Measurements from ENCODE around the gene NLRC4. TPM values are rescaled to one million over a fixed set of nuclear protein-coding genes. Genes with fewer than 3 reads are reported as not detected.

The NLRC4 gene
- total and polyA plus RNA-seq, 9 of the 15 experiments (the other 6 are each of a cell fraction or from before 2014, with no cell fraction given): 0.03 to 0.18 (median 0.06) TPM; not detected in 2

GRCh38 chr2:32272279-32272678 is 7.6 kb upstream of the NLRC4 start:
- H3K4me3 ChIP-seq: no peak overlapping the region
- TF ChIP-seq GABPA (tag; conservative IDR thresholded peaks at IDR 0.05; ENCODE audit: low read depth): no peak
- no peak for TF ChIP-seq JUND (IDR thresholded peaks at IDR 0.05; ENCODE audit: borderline replicate concordance, low read depth, low read length)
- TF ChIP-seq JUND (tag; IDR thresholded peaks at IDR 0.05; ENCODE audit: borderline replicate concordance, low read depth, low read length): no peak
- no peak for TF ChIP-seq CTBP1 (IDR thresholded peaks at IDR 0.05; ENCODE audit: borderline replicate concordance)
- no peak for TF ChIP-seq ZNF561 (CRISPR knock-in tag; conservative IDR thresholded peaks at IDR 0.05)
- TF ChIP-seq ZBTB1 (CRISPR knock-in tag; IDR thresholded peaks at IDR 0.05; ENCODE audit: borderline replicate concordance, low read depth): no peak
- WGBS (ENCODE audit: insufficient coverage, low coverage, missing lambda C conversion rate): 13% methylated on average over 3 of the region's 3 CpGs
- no peaks in the 10 kb centered on the region for H3K9me1 ChIP-seq (ENCODE audit: control insufficient read depth, insufficient read depth, low read length)
- H3K27ac ChIP-seq (ENCODE audit: extremely low read depth, low read depth, low read length): no peak overlapping the region
- in situ Hi-C loops (cut with MboI) (no loop called here), intact Hi-C loops (cut with micrococcal nuclease) (no loop called here)
- peaks cover 4 to 11% of the 10 kb centered on the region in 2 experiments; a peak in 4 of 5 replicates for H3K4me1 ChIP-seq (replicated peaks in 1 of 2; ENCODE audit: control insufficient read depth in 2 of 2, insufficient read depth in 2 of 2, low read length in 2 of 2)
- ChIA-PET POLR2A (interaction anchor here (1.0 to 1.4 kb wide), 2 partner anchors 10 to 12 kb away, joined by 3 to 7 read pairs; no protein-coding TSS in a partner anchor), CTCF (ENCODE audit: low intra/inter-chr PET ratio) (no interaction called here)
- H4K20me1 ChIP-seq (replicated peaks; ENCODE audit: control insufficient read depth, insufficient read depth, low read length): no peaks in the 10 kb centered on the region
- FAIRE-seq (no peak), ATAC-seq (no peak), DNase-seq (ENCODE audit: extremely low read depth in 1 of 4, low spot score in 3 of 4) (no peak)
- no peaks in the 10 kb centered on the region; the same call in 2 of the 3 replicates for H3K79me2 ChIP-seq (ENCODE audit: control insufficient read depth, insufficient read depth, low read length)
- BruUV-seq (replicated peaks): no TSS peak
- no peaks in the 10 kb centered on the region for H3K27me3 ChIP-seq (ENCODE audit: control insufficient read depth in 2 of 2, insufficient read depth in 2 of 2, low read length in 2 of 2)
- no peak overlapping the region for H3K9ac ChIP-seq (ENCODE audit: insufficient read depth in 1 of 2, low read depth in 2 of 2, low read length in 2 of 2)
- peak overlapping the region; percentile 36; the same call in 1 of the 2 replicates for H2AFZ ChIP-seq (ENCODE audit: low read depth, low read length)
- no peak overlapping the region for H3K4me2 ChIP-seq (ENCODE audit: insufficient read depth, low read length)
- H3K36me3 ChIP-seq (ENCODE audit: control insufficient read depth, insufficient read depth, low read length): no peaks in the 10 kb centered on the region
- H3K9me3 ChIP-seq (replicated peaks; ENCODE audit: control insufficient read depth, insufficient read depth, low read depth, low read length): no peaks in the 10 kb centered on the region

DNA sequence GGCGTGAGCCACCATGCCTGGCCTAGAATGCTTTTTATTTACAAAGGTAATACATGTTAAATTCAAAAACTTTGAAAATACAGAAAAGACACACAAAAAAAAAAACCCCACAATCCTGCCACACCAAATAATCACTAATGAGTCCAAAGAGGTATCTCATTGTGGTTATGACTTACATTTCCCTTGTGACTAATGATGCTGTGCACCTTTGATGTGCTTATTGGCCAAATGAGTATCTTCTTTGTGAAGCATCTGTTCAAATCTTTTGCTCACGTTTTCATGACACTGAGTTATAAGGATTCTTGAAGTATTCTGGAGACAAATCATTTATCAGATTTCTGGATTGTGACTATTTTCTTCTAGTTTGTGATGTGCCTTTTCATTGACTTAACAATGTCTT is 6.4 kb upstream of the NLRC4 start:
- Histone ChIP-seq H3K27me3 (ENCODE audit: control insufficient read depth in 2 of 2, insufficient read depth in 2 of 2, low read length in 2 of 2) (no peaks in the 10 kb centered on the region), H3K4me2 (ENCODE audit: insufficient read depth, low read length) (no peak overlapping the region), H3K4me3 (no peak overlapping the region), H3K9me3 (replicated peaks; ENCODE audit: control insufficient read depth, insufficient read depth, low read depth, low read length) (no peaks in the 10 kb centered on the region), H3K9ac (ENCODE audit: insufficient read depth in 1 of 2, low read depth in 2 of 2, low read length in 2 of 2) (no peak overlapping the region), H3K9me1 (ENCODE audit: control insufficient read depth, insufficient read depth, low read length) (no peaks in the 10 kb centered on the region), H3K4me1 (replicated peaks in 1 of 2; ENCODE audit: control insufficient read depth in 2 of 2, insufficient read depth in 2 of 2, low read length in 2 of 2) (peaks cover 4 to 11% of the 10 kb centered on the region in 2 experiments; a peak in 4 of 5 replicates), H3K79me2 (ENCODE audit: control insufficient read depth, insufficient read depth, low read length) (no peaks in the 10 kb centered on the region), H4K20me1 (replicated peaks; ENCODE audit: control insufficient read depth, insufficient read depth, low read length) (no peaks in the 10 kb centered on the region), H3K27ac (ENCODE audit: extremely low read depth, low read depth, low read length) (no peak overlapping the region), H2AFZ (ENCODE audit: low read depth, low read length) (no peak overlapping the region), H3K36me3 (ENCODE audit: control insufficient read depth, insufficient read depth, low read length) (no peaks in the 10 kb centered on the region)
- in situ Hi-C loops (cut with MboI) (no loop called here), intact Hi-C loops (cut with micrococcal nuclease) (no loop called here)
- DNase-seq (ENCODE audit: extremely low read depth in 1 of 4, low spot score in 3 of 4) (no peak), FAIRE-seq (no peak), ATAC-seq (no peak)
- 17% methylated on average over 2 of the region's 2 CpGs for WGBS (ENCODE audit: insufficient coverage, low coverage, missing lambda C conversion rate)
- no TSS peak for BruUV-seq (replicated peaks)
- ChIA-PET CTCF (ENCODE audit: low intra/inter-chr PET ratio) (no interaction called here), POLR2A (no interaction called here)
- TF ChIP-seq MYC (IDR thresholded peaks at IDR 0.05; ENCODE audit: low read depth, low read length) (no peak), MYC (CRISPR knock-in tag; IDR thresholded peaks at IDR 0.05; ENCODE audit: borderline replicate concordance, low read depth) (no peak), FOXM1 (IDR thresholded peaks at IDR 0.05; ENCODE audit: low read depth) (no peak), FOXM1 (CRISPR knock-in tag; IDR thresholded peaks at IDR 0.05; ENCODE audit: low read depth) (no peak), SREBF1 (IDR thresholded peaks at IDR 0.05; ENCODE audit: borderline replicate concordance, low read depth, low read length) (no peak), ZFP1 (CRISPR knock-in tag; IDR thresholded peaks at IDR 0.05) (no peak), HNRNPH1 (optimal IDR thresholded peaks at IDR 0.05; ENCODE audit: low read depth, low read length) (no peak), FOS (IDR thresholded peaks at IDR 0.05; ENCODE audit: extremely low read depth, insufficient read length) (no peak), SIX5 (IDR thresholded peaks at IDR 0.05; ENCODE audit: borderline replicate concordance in 1 of 2, insufficient read depth in 1 of 2, low read depth in 1 of 2, low read length in 2 of 2) (no peak)
